ENCODE results near the gene SPARCL1.

DNA sequence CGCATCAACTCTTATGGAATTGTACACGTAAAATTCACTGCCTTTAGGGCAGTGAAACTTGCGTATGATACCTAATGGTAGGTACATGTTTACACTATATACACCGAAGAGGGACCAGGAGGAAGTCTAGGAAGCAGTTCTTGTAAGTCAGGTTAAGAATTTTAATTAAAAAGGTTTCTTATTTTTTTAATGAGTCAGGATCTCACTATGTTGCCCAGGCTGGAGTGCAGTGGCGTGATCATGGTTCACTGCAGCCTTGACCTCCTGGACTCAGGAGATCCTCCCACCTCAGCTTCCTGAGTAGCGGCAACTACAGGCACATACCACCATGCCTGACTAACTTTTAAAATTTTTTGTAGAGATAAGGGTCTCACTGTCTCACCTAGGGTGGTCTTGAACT, 100.2 kb downstream of the SPARCL1 start:
- no peak for TF ChIP-seq CTCF (conservative IDR thresholded peaks at IDR 0.05; ENCODE audit: low read depth in 2 of 2)
- TF ChIP-seq, protein P1, sequence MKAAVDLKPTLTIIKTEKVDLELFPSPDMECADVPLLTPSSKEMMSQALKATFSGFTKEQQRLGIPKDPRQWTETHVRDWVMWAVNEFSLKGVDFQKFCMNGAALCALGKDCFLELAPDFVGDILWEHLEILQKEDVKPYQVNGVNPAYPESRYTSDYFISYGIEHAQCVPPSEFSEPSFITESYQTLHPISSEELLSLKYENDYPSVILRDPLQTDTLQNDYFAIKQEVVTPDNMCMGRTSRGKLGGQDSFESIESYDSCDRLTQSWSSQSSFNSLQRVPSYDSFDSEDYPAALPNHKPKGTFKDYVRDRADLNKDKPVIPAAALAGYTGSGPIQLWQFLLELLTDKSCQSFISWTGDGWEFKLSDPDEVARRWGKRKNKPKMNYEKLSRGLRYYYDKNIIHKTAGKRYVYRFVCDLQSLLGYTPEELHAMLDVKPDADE (IDR thresholded peaks at IDR 0.05) = no peak
- TF ChIP-seq EZH2 (IDR thresholded peaks at IDR 0.05; ENCODE audit: low read depth, unreplicated experiment) = no peak
